OCI-LY1 (cell line): ENCODE data around the gene ARHGAP44.

Experiments used
- EZH2 ChIP-seq: fragments of 200-600 bp; sonication (generic), shearing (Covaris generic); IDR thresholded peaks from 2 replicates; pipeline ENCODE4 v1.8.0; 2017; ENCODE audit warnings: borderline replicate concordance, mixed run types, mild to moderate bottlenecking, antibody characterized with exemption, low read length, moderate library complexity, mixed read lengths
- TF ChIP-seq, protein P1 (sequence below): fragments of 200-600 bp; sonication (generic), shearing (Covaris generic); IDR thresholded peaks from 2 replicates; pipeline ENCODE4 v1.5.1; 2017; ENCODE audit warnings: mild to moderate bottlenecking, antibody characterized with exemption, low read length, moderate library complexity, mixed read lengths

DNA sequence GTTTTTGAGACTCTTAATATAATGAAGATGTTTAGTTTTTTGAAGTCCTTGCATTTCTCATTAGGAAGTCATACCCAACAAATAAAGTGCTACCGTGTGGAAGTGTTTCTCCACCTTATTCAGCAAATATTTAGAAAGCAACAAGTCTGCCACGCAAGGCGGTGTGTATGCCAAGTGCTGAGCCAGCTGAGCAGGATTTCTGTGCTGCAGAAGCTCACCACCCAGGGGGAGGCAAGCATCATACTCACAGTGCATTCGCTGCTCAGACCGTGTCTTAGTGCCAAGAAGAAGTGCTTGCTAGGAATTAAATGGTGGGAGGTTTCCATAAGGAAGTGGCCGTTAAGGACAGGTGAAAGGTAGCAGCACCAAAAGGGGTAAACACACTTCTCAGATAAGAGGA, 111.2 kb downstream of the ARHGAP44 start:
- no peak for TF ChIP-seq EZH2
- TF ChIP-seq, protein P1, sequence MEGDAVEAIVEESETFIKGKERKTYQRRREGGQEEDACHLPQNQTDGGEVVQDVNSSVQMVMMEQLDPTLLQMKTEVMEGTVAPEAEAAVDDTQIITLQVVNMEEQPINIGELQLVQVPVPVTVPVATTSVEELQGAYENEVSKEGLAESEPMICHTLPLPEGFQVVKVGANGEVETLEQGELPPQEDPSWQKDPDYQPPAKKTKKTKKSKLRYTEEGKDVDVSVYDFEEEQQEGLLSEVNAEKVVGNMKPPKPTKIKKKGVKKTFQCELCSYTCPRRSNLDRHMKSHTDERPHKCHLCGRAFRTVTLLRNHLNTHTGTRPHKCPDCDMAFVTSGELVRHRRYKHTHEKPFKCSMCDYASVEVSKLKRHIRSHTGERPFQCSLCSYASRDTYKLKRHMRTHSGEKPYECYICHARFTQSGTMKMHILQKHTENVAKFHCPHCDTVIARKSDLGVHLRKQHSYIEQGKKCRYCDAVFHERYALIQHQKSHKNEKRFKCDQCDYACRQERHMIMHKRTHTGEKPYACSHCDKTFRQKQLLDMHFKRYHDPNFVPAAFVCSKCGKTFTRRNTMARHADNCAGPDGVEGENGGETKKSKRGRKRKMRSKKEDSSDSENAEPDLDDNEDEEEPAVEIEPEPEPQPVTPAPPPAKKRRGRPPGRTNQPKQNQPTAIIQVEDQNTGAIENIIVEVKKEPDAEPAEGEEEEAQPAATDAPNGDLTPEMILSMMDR = no peak
